Loucy (cell line): Measurements from ENCODE around the gene PLVAP.
"Not testable (repeated sequence)": the region's sequence is repeated elsewhere in the genome, so short reads cannot be mapped to it uniquely, and the experiment has no call there.

Source experiments
- H2AFZ ChIP-seq: fragments of 200-600 bp; sonication (generic); 2 replicates; pipeline ENCODE4 v1.6.0; 2016; ENCODE audit warnings: antibody characterized with exemption, mild to moderate bottlenecking, low read length, moderate library complexity
- H3F3A ChIP-seq: fragments of 200-600 bp; 2 replicates; pipeline ENCODE4 v1.6.0; 2016; ENCODE audit warnings: antibody characterized with exemption, low read depth, mild to moderate bottlenecking
- H3K27me3 ChIP-seq: fragments of 200-600 bp; sonication (generic); 2 replicates; pipeline ENCODE4 v1.6.1; 2014; ENCODE audit warnings: low read length, mild to moderate bottlenecking; ENCODE audit not compliant: insufficient read depth, poor library complexity, severe bottlenecking
- H3K36me3 ChIP-seq: fragments of 200-600 bp; sonication (generic); 2 replicates; pipeline ENCODE4 v1.6.1; 2016; ENCODE audit warnings: low read length; ENCODE audit not compliant: insufficient read depth
- H3K4me1 ChIP-seq: fragments of 200-600 bp; sonication (generic); 2 replicates; pipeline ENCODE4 v1.5.1; 2014; ENCODE audit warnings: low read length, mild to moderate bottlenecking; ENCODE audit not compliant: insufficient read depth, poor library complexity, severe bottlenecking
- H3K4me2 ChIP-seq: fragments of 200-600 bp; sonication (generic); 2 replicates; pipeline ENCODE4 v1.6.0; 2014; ENCODE audit warnings: antibody characterized with exemption, low read length, low read depth, mild to moderate bottlenecking; ENCODE audit not compliant: poor library complexity, severe bottlenecking
- H3K4me3 ChIP-seq: fragments of 200-600 bp; sonication (generic); 2 replicates; pipeline ENCODE4 v1.5.1; 2014; ENCODE audit warnings: low read length, mild to moderate bottlenecking, mixed read lengths; ENCODE audit not compliant: poor library complexity, severe bottlenecking
- H3K79me2 ChIP-seq: fragments of 200-600 bp; sonication (generic); 2 replicates; pipeline ENCODE4 v1.6.1; 2014; ENCODE audit warnings: low read length; ENCODE audit not compliant: insufficient read depth
- H3K9ac ChIP-seq: fragments of 200-600 bp; sonication (generic); 2 replicates; pipeline ENCODE4 v1.6.0; 2014; ENCODE audit warnings: mild to moderate bottlenecking, low read depth, low read length, moderate library complexity; ENCODE audit not compliant: poor library complexity, severe bottlenecking
- H3K9me2 ChIP-seq: fragments of 200-600 bp; sonication (generic); replicated peaks from 2 replicates; pipeline ENCODE4 v1.6.1; 2016; ENCODE audit warnings: low read depth, low read length, mixed read lengths
- H3K9me3 ChIP-seq: fragments of 200-600 bp; sonication (generic); 2 replicates; pipeline ENCODE4 v1.6.1; 2014; ENCODE audit warnings: mild to moderate bottlenecking, antibody characterized with exemption, low read length, low read depth; ENCODE audit not compliant: insufficient read depth
- H4K20me1 ChIP-seq: fragments of 200-600 bp; sonication (generic); 2 replicates; pipeline ENCODE4 v1.6.0; 2014; ENCODE audit warnings: antibody characterized with exemption, low read length, mild to moderate bottlenecking; ENCODE audit not compliant: insufficient read depth, poor library complexity, severe bottlenecking
- EZH2phosphoT487 ChIP-seq: fragments of 200-600 bp; IDR thresholded peaks from 2 replicates; pipeline ENCODE4 v1.6.1; 2018; ENCODE audit warnings: antibody characterized with exemption, mild to moderate bottlenecking, moderate library complexity, borderline replicate concordance
- TF ChIP-seq, protein P1 (sequence below): fragments of 200-600 bp; sonication (generic); conservative IDR thresholded peaks from 2 replicates; pipeline ENCODE4 v1.5.1; 2014; ENCODE audit warnings: mild to moderate bottlenecking, antibody characterized with exemption, low read length

The PLVAP gene

DNA sequence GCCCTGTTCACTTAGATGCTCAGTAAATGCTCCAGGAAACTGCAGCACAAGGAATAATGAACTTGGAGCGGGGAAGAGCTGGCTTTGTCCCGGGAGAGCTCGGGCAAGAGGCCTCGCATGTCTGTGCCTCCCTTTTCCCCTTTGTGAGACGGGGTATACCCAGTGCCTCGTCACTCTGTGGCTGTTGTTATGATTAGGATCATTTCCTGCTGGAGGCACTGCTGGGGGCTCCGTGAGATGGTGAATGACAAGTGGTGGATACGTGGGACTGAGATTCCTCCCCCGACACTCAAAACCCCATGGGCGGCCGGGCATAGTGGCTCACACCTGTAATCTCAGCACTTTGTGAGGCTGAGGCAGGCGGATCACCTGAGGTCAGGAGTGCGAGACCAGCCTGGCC is 1.1 kb upstream of the PLVAP start:
- no peak overlapping the region for H2AFZ ChIP-seq

DNA sequence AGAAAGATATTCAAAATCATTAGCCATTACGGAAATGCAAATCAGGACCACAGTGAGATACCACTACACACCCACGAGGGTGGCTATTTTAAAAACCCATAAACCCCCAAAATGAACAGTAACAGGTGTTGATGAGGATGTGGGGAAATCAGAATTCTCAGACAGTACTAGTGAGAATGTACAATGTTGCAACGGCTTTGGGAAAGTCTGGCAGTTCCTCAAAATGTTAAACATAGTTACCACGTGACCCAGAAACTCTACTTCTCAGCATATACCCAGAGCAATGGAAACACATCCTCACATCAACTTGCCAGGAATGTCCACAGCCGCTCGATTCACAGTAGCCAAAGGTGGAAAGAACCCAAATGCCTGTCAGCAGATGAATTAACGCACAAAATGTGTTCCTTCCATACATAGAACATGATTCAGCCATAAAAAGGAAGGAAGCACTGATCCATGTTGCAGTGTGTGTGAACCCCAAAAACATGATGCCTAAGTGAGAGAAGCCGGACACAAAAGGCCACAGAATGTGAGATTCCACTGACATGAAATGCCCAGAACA is 7.0 kb downstream of the PLVAP start:
- TF ChIP-seq EZH2phosphoT487 = no peak
- TF ChIP-seq, protein P1, sequence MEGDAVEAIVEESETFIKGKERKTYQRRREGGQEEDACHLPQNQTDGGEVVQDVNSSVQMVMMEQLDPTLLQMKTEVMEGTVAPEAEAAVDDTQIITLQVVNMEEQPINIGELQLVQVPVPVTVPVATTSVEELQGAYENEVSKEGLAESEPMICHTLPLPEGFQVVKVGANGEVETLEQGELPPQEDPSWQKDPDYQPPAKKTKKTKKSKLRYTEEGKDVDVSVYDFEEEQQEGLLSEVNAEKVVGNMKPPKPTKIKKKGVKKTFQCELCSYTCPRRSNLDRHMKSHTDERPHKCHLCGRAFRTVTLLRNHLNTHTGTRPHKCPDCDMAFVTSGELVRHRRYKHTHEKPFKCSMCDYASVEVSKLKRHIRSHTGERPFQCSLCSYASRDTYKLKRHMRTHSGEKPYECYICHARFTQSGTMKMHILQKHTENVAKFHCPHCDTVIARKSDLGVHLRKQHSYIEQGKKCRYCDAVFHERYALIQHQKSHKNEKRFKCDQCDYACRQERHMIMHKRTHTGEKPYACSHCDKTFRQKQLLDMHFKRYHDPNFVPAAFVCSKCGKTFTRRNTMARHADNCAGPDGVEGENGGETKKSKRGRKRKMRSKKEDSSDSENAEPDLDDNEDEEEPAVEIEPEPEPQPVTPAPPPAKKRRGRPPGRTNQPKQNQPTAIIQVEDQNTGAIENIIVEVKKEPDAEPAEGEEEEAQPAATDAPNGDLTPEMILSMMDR = no peak
- Histone ChIP-seq H3K4me2 (no peak overlapping the region), H3F3A (no peaks in the 10 kb centered on the region; the same call in 1 of the 2 replicates), H3K4me1 (no peaks in the 10 kb centered on the region), H3K9ac (no peak overlapping the region), H3K4me3 (no peak overlapping the region), H4K20me1 (no peaks in the 10 kb centered on the region), H3K36me3 (no peaks in the 10 kb centered on the region), H3K79me2 (no peaks in the 10 kb centered on the region), H3K27me3 (no peaks in the 10 kb centered on the region), H3K9me2 (no peaks in the 10 kb centered on the region), H3K9me3 (no peaks in the 10 kb centered on the region), H2AFZ (no peak overlapping the region)

More for the DNA sequence above, 1.1 kb upstream of the PLVAP start:
- Histone ChIP-seq H3K27me3 (no peaks in the 10 kb centered on the region), H4K20me1 (no peaks in the 10 kb centered on the region), H3K9ac (no peak overlapping the region), H3K4me3 (no peak overlapping the region), H3K79me2 (no peaks in the 10 kb centered on the region), H3F3A (no peaks in the 10 kb centered on the region), H3K4me2 (no peak overlapping the region), H3K9me2 (no peaks in the 10 kb centered on the region), H3K9me3 (no peaks in the 10 kb centered on the region), H3K36me3 (no peaks in the 10 kb centered on the region), H3K4me1 (peaks cover 5% of the 10 kb centered on the region)
- TF ChIP-seq EZH2phosphoT487 = no peak
- TF ChIP-seq, protein P1 = no peak

DNA sequence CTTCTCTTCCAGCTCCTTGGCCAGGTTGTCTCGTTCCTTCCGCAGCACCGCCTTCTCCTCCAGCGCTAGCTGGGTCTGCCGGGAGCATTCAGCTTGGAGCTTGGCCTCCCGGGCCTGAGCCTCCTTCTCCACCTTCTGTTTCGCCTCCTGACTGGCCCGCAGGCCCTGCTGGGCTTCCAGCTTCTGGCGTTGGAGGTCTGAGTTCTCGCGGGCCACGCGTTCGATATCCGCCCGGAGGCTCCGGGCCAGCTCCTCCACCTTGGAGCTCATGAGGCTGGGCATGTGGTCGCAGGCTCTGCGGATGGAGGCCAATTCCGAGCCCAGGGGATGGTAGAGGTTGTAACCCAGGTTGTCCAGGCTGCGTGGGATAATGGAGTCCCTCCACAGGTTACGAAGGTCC is 11.8 kb downstream of the PLVAP start:
- Histone ChIP-seq H3K9me2 (no peaks in the 10 kb centered on the region), H3K27me3 (no peaks in the 10 kb centered on the region), H3K79me2 (no peaks in the 10 kb centered on the region), H3K9ac (no peak overlapping the region), H3K9me3 (no peaks in the 10 kb centered on the region), H3K4me3 (no peak overlapping the region), H3K4me2 (no peak overlapping the region), H3F3A (no peaks in the 10 kb centered on the region; the same call in 1 of the 2 replicates), H2AFZ (no peak overlapping the region), H3K4me1 (no peaks in the 10 kb centered on the region), H3K36me3 (no peaks in the 10 kb centered on the region), H4K20me1 (no peaks in the 10 kb centered on the region)
- TF ChIP-seq EZH2phosphoT487 = no peak
- TF ChIP-seq, protein P1 = no peak

DNA sequence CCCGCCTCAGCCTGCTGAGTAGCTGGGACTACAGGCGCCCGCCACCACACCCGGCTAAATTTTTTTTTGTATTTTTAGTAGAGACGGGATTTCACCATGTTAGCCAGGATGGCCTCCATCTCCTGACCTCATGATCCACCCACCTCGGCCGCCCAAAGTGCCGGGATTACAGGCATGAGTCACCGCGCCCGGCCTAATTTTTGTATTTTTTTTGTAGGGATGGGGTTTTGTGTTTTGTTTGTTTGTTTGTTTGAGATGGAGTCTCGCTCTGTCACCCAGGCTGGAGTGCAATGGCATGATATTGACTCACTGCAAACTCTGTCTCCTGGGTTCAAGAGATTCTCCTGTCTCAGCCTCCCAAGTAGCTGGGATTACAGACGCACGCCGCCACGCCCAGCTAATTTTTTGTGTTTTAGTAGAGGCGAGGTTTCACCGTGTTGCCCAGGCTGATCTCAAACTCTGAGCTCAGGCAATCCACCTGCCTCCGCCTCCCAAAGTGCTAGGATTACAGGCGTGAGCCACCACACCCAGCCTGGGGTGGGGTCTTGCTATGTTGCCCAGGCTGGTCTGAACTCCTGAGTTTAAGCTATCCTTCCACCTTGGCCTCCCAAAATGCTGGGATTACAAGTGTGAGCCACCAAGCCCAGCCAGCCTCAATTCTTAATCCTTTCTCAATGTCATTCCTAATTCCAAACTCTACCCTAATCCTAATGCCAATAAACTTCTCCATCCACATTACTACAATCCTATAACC is 13.1 kb downstream of the PLVAP start:
- H3K79me2 ChIP-seq, H3K27me3 ChIP-seq, H3K9me2 ChIP-seq, H3K9ac ChIP-seq, H3K36me3 ChIP-seq, H3K9me3 ChIP-seq, H3K4me2 ChIP-seq, H2AFZ ChIP-seq, H3K4me1 ChIP-seq, H3F3A ChIP-seq, H4K20me1 ChIP-seq, H3K4me3 ChIP-seq: not testable (repeated sequence)
